ENCODE measurements around the gene BANP.

DNA sequence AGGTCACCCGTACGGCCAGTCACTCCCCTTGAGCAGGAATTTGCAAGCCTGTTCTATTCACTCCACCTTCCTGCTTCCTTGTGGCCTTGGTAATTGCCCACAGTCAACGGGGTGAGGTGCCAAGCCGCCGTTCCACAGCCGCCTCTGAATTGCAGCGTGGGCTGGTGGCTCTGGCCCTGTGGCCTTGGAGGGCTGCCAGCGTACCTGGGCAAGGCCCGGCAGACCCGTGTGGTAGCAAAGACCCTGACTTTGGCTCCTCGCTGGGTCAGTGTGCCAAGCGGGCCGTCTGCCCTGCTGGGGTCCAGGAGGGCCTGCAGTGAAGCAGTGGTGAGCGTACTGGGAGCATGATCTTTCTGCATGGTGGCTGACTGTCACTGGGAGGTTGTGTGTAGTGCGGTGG is 3.6 kb downstream of the BANP start:
- TF ChIP-seq, protein P1, sequence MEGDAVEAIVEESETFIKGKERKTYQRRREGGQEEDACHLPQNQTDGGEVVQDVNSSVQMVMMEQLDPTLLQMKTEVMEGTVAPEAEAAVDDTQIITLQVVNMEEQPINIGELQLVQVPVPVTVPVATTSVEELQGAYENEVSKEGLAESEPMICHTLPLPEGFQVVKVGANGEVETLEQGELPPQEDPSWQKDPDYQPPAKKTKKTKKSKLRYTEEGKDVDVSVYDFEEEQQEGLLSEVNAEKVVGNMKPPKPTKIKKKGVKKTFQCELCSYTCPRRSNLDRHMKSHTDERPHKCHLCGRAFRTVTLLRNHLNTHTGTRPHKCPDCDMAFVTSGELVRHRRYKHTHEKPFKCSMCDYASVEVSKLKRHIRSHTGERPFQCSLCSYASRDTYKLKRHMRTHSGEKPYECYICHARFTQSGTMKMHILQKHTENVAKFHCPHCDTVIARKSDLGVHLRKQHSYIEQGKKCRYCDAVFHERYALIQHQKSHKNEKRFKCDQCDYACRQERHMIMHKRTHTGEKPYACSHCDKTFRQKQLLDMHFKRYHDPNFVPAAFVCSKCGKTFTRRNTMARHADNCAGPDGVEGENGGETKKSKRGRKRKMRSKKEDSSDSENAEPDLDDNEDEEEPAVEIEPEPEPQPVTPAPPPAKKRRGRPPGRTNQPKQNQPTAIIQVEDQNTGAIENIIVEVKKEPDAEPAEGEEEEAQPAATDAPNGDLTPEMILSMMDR (IDR thresholded peaks at IDR 0.05; ENCODE audit: borderline replicate concordance, extremely low read depth, low read length, poor library complexity, severe bottlenecking): no peak
- no peak for TF ChIP-seq EZH2 (IDR thresholded peaks at IDR 0.05; ENCODE audit: borderline replicate concordance, low read depth, low read length, severe bottlenecking)
